LNCAP (cell line): ENCODE data around the gene PRKAG3.

Experiments
- CTCF ChIP-seq: fragments of 450-650 bp; IDR thresholded peaks from 2 replicates; pipeline ENCODE4 v1.5.1; 2017; ENCODE audit warnings: mild to moderate bottlenecking

Gene PRKAG3

DNA sequence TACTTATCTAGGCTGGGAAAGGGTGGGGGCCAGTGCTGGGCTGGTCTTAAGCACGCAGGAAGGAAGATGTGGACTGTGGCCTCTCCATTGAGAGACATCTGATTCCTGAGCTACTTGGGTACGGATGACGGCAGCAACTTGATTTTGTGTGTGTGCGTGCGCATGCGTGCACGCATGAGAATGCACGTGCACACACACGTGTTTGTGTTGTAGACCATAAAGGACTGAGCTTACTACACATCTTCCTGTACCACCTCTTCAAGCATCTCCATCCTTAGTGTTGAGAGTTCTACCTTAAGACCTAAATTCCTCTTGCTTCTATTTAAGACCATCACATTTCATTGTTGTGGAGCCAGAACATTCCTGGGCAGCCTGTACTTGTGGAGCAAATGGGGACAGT is 37.5 kb upstream of the PRKAG3 start:
- no peak for TF ChIP-seq CTCF

DNA sequence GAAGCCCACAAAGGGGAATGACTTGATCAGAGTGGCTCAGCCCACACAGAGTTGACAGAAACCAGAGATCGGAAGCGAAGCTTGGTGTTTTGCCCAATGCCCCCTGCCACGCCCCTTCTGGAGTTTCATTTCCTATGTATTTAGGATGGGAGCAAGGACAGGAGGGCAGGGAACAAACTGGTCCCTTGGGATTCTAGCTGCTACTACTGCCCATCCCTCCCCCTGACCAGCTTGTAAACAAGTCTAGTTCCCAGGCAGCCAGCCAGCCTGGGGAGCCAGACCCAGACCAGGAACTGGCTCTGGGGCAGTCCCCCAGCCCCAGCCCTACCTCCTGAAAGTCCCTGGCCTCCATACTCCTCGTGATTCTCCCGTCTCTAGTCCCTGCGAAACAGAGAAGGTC is 36.3 kb upstream of the PRKAG3 start:
- no peak for TF ChIP-seq CTCF

- no peak for TF ChIP-seq CTCF
Observed at GRCh38 chr2:218865999-218866398, 34.4 kb upstream of the PRKAG3 start.

GRCh38 chr2:218865396-218865795 is 33.8 kb upstream of the PRKAG3 start:
- no peak for TF ChIP-seq CTCF

GRCh38 chr2:218863021-218863520 is 31.5 kb upstream of the PRKAG3 start:
- TF ChIP-seq CTCF = no peak

- no peak for TF ChIP-seq CTCF
Observed at GRCh38 chr2:218861645-218862318, 30.2 kb upstream of the PRKAG3 start.

GRCh38 chr2:218860950-218861381 is 29.4 kb upstream of the PRKAG3 start:
- TF ChIP-seq CTCF = no peak
